ENCODE data around the gene MEGF11.

DNA sequence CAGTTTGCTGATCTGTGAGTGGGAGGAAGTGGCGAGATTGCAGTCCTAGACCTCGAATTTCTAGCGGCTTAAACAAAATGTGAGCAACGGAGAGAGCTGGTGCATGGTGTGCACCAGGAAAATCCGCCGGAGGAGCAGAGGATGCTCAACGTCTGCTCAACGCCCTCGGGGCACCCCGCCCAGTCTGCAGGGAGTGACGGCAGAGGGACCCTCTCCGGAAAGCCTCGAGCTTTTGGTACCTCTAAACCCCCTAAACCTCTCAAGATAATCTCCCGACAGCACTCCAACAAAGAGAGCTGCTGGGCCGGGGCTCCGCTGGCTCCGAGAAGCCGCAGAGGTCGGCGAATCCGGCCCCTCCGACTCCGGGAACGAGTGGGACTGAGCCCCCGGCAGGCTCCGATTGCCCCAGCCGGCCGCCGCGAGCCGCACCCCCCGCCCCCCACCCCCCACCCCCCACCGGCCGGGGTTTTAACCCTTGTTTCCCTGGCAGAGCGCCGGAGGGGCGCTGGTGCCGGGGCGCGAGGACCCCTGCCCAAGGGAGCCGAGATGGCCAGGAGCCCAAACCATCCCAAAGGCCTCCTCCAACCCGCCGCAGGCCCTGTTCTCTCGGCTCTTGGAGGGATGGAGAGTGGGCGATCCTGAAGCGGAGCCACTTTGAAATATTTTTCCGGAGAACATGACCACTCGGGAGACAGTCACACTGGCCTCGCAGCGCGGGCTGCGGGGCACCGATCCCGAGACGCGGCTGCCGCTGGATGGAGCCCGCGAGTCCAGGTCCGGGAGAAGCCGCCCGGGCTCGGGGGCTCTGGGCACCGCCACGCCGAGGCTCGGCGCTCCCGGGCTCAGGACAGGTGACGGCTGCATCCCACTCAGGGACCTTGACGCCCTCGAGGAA lies 1.5 kb downstream of the MEGF11 start:
- no peak for TF ChIP-seq CTCF (IDR thresholded peaks at IDR 0.05)
- no peak for TF ChIP-seq POLR2A (IDR thresholded peaks at IDR 0.05)
